ENCODE measurements around the gene GPA33.
"Not testable (repeated sequence)": the region's sequence is repeated elsewhere in the genome, so short reads cannot be mapped to it uniquely, and the experiment has no call there.

Gene GPA33

GRCh38 chr1:167054531-167054930 lies 35.6 kb downstream of the GPA33 start:
- no peak for DNase-seq

GRCh38 chr1:167052389-167052788 lies 37.8 kb downstream of the GPA33 start:
- DNase-seq, result no peak

- no peak for DNase-seq
Observed at GRCh38 chr1:167051907-167052306, 38.3 kb downstream of the GPA33 start.

- DNase-seq, result peak; percentile 50
Observed at GRCh38 chr1:167043752-167044488, 46.3 kb downstream of the GPA33 start.

- DNase-seq, result no peak
Observed at GRCh38 chr1:167033646-167034045, 56.5 kb downstream of the GPA33 start.

GRCh38 chr1:167029553-167029952 lies 60.6 kb downstream of the GPA33 start:
- not testable (repeated sequence) for DNase-seq

- no peak for DNase-seq
Observed at GRCh38 chr1:167022384-167022783, 67.8 kb downstream of the GPA33 start.

- no peak for DNase-seq
Observed at GRCh38 chr1:167016100-167016750, 74.0 kb downstream of the GPA33 start.

GRCh38 chr1:167013108-167013929 lies 76.9 kb downstream of the GPA33 start:
- no peak for DNase-seq

GRCh38 chr1:167012570-167012969 lies 77.6 kb downstream of the GPA33 start:
- DNase-seq, result no peak

GRCh38 chr1:167011560-167012191 lies 78.5 kb downstream of the GPA33 start:
- DNase-seq, result no peak

- no peak for DNase-seq
Observed at GRCh38 chr1:167003711-167004110, 86.5 kb downstream of the GPA33 start.

Data from activated T-cell treated with anti-CD3 and anti-CD28 coated beads for 4 hours (primary cell).